RWPE2 (cell line): ENCODE data around the gene MMADHC.
"Not testable (repeated sequence)": the region's sequence is repeated elsewhere in the genome, so short reads cannot be mapped to it uniquely, and the experiment has no call there.

ENCODE experiments used
- ATAC-seq: fragments of 200-7000 bp; cut with Tn5 transposase; 3 replicates; pipeline ENCODE4 v1.9.1; 2021; ENCODE audit warnings: low read depth
- DNase-seq: peaks from one replicate; pipeline ENCODE4 v3.0.0-alpha.2; 2020; ENCODE audit warnings: low spot score
- H3K27ac ChIP-seq: fragments of 450-650 bp; 2 replicates; pipeline ENCODE4 v1.5.1; 2017; ENCODE audit warnings: mild to moderate bottlenecking; ENCODE audit not compliant: poor library complexity, severe bottlenecking
- H3K27me3 ChIP-seq: fragments of 250-450 bp; sonication (Bioruptor Pico); 2 replicates; pipeline ENCODE4 v1.5.1; 2021; ENCODE audit warnings: mild to moderate bottlenecking, moderate library complexity; ENCODE audit not compliant: insufficient read depth, poor library complexity, severe bottlenecking
- H3K36me3 ChIP-seq: fragments of 250-450 bp; sonication (Bioruptor Pico); 2 replicates; pipeline ENCODE4 v1.5.1; 2020; ENCODE audit warnings: low read depth, mild to moderate bottlenecking, moderate library complexity
- H3K4me1 ChIP-seq: fragments of 250-450 bp; sonication (Bioruptor Pico); 2 replicates; pipeline ENCODE4 v1.5.1; 2021; ENCODE audit warnings: mild to moderate bottlenecking, moderate library complexity; ENCODE audit not compliant: insufficient read depth, poor library complexity, severe bottlenecking
- H3K4me3 ChIP-seq: fragments of 250-450 bp; sonication (Bioruptor Pico); 2 replicates; pipeline ENCODE4 v1.5.1; 2021; ENCODE audit warnings: mild to moderate bottlenecking, moderate library complexity; ENCODE audit not compliant: severe bottlenecking
- H3K9me3 ChIP-seq: fragments of 250-450 bp; sonication (Bioruptor Pico); 2 replicates; pipeline ENCODE4 v1.5.1; 2021; ENCODE audit warnings: mild to moderate bottlenecking, moderate library complexity; ENCODE audit not compliant: severe bottlenecking
- CTCF ChIP-seq: fragments of 450-650 bp; IDR thresholded peaks from one replicate; pipeline ENCODE4 v1.5.1; 2017; ENCODE audit warnings: mild to moderate bottlenecking, moderate library complexity; ENCODE audit not compliant: poor library complexity, severe bottlenecking

MMADHC gene

GRCh38 chr2:149572102-149572953, 15.2 kb downstream of the MMADHC start:
- no peak overlapping the region for H3K4me3 ChIP-seq
- ATAC-seq (no peak), DNase-seq (no peak)
- no peaks in the 10 kb centered on the region for H3K9me3 ChIP-seq
- H3K27me3 ChIP-seq, result no peaks in the 10 kb centered on the region
- H3K27ac ChIP-seq, result no peak overlapping the region
- peaks cover 98% of the 10 kb centered on the region for H3K36me3 ChIP-seq
- no peak for TF ChIP-seq CTCF
- no peaks in the 10 kb centered on the region for H3K4me1 ChIP-seq

GRCh38 chr2:149568138-149568537, 19.4 kb downstream of the MMADHC start:
- Histone ChIP-seq H3K27me3 (no peaks in the 10 kb centered on the region), H3K4me1 (no peaks in the 10 kb centered on the region), H3K27ac (no peak overlapping the region), H3K4me3 (no peak overlapping the region), H3K9me3 (no peaks in the 10 kb centered on the region), H3K36me3 (peaks cover 71% of the 10 kb centered on the region)
- DNase-seq (no peak), ATAC-seq (no peak)
- TF ChIP-seq CTCF, result no peak

- H3K27me3 ChIP-seq, result no peaks in the 10 kb centered on the region
- TF ChIP-seq CTCF, result no peak
- no peak overlapping the region for H3K4me3 ChIP-seq
- H3K27ac ChIP-seq, result no peak overlapping the region
- ATAC-seq (peak; percentile 31; the same call in 2 of the 3 replicates), DNase-seq (no peak)
- H3K4me1 ChIP-seq, result no peaks in the 10 kb centered on the region
- no peaks in the 10 kb centered on the region for H3K9me3 ChIP-seq
- H3K36me3 ChIP-seq, result peaks cover 57% of the 10 kb centered on the region
Observed at GRCh38 chr2:149566652-149567051, 20.9 kb downstream of the MMADHC start.

GRCh38 chr2:149565625-149566024, 21.9 kb downstream of the MMADHC start:
- H3K27me3 ChIP-seq, H3K4me1 ChIP-seq, DNase-seq, H3K27ac ChIP-seq, H3K9me3 ChIP-seq, ATAC-seq, H3K4me3 ChIP-seq: not testable (repeated sequence)
- H3K36me3 ChIP-seq, result peaks cover 48% of the 10 kb centered on the region

- no peak for ATAC-seq
- Histone ChIP-seq H3K9me3 (no peaks in the 10 kb centered on the region), H3K36me3 (peaks cover 41% of the 10 kb centered on the region), H3K4me1 (no peaks in the 10 kb centered on the region), H3K4me3 (no peak overlapping the region), H3K27ac (no peak overlapping the region), H3K27me3 (no peaks in the 10 kb centered on the region)
- DNase-seq, result no peak
- TF ChIP-seq CTCF, result no peak
Observed at GRCh38 chr2:149564983-149565382, 22.6 kb downstream of the MMADHC start.
